Stimulated activated naive CD8-positive, alpha-beta T cell treated with anti-CD3 and anti-CD28 coated beads, Interleukin-15, Interleukin-2, amounts not matched to agents 100 U/mL and 50 U/mL, for 24 hours (primary cell): ENCODE data around the gene AUTS2.

Experiments used
- ATAC-seq: fragments of 150-1000 bp; cut with Tn5 transposase; one replicate; pipeline ENCODE4 v1.10.0; 2021
- DNase-seq: peaks from one replicate; pipeline ENCODE4 v3.0.0; 2021

AUTS2 gene

GRCh38 chr7:70472601-70473237, 874.4 kb downstream of the AUTS2 start:
- ATAC-seq, result no peak
- DNase-seq, result no peak

GRCh38 chr7:70474639-70475234, 876.5 kb downstream of the AUTS2 start:
- ATAC-seq, result no peak
- DNase-seq, result no peak

- DNase-seq (no peak), ATAC-seq (no peak)
Observed at GRCh38 chr7:70477036-70478010, 879.0 kb downstream of the AUTS2 start.

GRCh38 chr7:70479153-70480021, 881.1 kb downstream of the AUTS2 start:
- ATAC-seq, result no peak

GRCh38 chr7:70480927-70481569, 882.8 kb downstream of the AUTS2 start:
- DNase-seq (no peak), ATAC-seq (no peak)

More at GRCh38 chr7:70479153-70480021, 881.1 kb downstream of the AUTS2 start:
- DNase-seq, result no peak

GRCh38 chr7:70481570-70482123, 883.4 kb downstream of the AUTS2 start:
- DNase-seq (no peak), ATAC-seq (no peak)

GRCh38 chr7:70484255-70484654, 886.0 kb downstream of the AUTS2 start:
- DNase-seq, result no peak

GRCh38 chr7:70486977-70487376, 888.7 kb downstream of the AUTS2 start:
- ATAC-seq (no peak), DNase-seq (no peak)

More at GRCh38 chr7:70484255-70484654, 886.0 kb downstream of the AUTS2 start:
- ATAC-seq, result no peak

GRCh38 chr7:70487428-70487827, 889.2 kb downstream of the AUTS2 start:
- ATAC-seq (no peak), DNase-seq (no peak)

- ATAC-seq, result no peak
- no peak for DNase-seq
Observed at GRCh38 chr7:70487886-70488285, 889.6 kb downstream of the AUTS2 start.

GRCh38 chr7:70489813-70490212, 891.5 kb downstream of the AUTS2 start:
- ATAC-seq, result no peak
- DNase-seq, result no peak

- no peak for DNase-seq
- no peak for ATAC-seq
Observed at GRCh38 chr7:70492625-70493024, 894.4 kb downstream of the AUTS2 start.

- ATAC-seq (no peak), DNase-seq (no peak)
Observed at GRCh38 chr7:70494225-70495032, 896.2 kb downstream of the AUTS2 start.

- ATAC-seq, result no peak
- DNase-seq, result no peak
Observed at GRCh38 chr7:70495033-70495376, 896.7 kb downstream of the AUTS2 start.

- no peak for ATAC-seq
- DNase-seq, result no peak
Observed at GRCh38 chr7:70497793-70498192, 899.5 kb downstream of the AUTS2 start.

- ATAC-seq, result no peak
- DNase-seq, result no peak
Observed at GRCh38 chr7:70498232-70498992, 900.1 kb downstream of the AUTS2 start.

GRCh38 chr7:70500261-70500660, 902.0 kb downstream of the AUTS2 start:
- DNase-seq (no peak), ATAC-seq (no peak)

GRCh38 chr7:70502117-70502863, 904.0 kb downstream of the AUTS2 start:
- ATAC-seq (no peak), DNase-seq (no peak)

- ATAC-seq (no peak), DNase-seq (no peak)
Observed at GRCh38 chr7:70504254-70504653, 906.0 kb downstream of the AUTS2 start.
